Astrocyte (in vitro differentiated cells and primary cell): ENCODE measurements around the gene OR2W3. TPM values are rescaled to one million over a fixed set of nuclear protein-coding genes. Genes with fewer than 3 reads are reported as not detected.

Experiments
- DNase-seq: peaks from one replicate; pipeline ENCODE4 v3.0.0-alpha.2; 2010; ENCODE audit warnings: low read depth
- FAIRE-seq: peaks from 2 replicates; lab custom pipeline; 2011; peaks lifted over from hg19 to GRCh38; lab: Jason Lieb, UNC
- H2AFZ ChIP-seq: 2 replicates; pipeline ENCODE4 v1.6.0; 2012; ENCODE audit warnings: low read depth, low read length, inconsistent platforms
- H3K27ac ChIP-seq: 2 replicates; pipeline ENCODE4 v1.5.1; 2011; ENCODE audit warnings: low read depth, low read length, inconsistent platforms
- H3K27me3 ChIP-seq: 2 replicates; pipeline ENCODE4 v1.6.0; 2011; ENCODE audit warnings: low read length, inconsistent platforms; ENCODE audit not compliant: insufficient read depth
- H3K36me3 ChIP-seq: 2 replicates; pipeline ENCODE4 v1.5.1; 2011; ENCODE audit warnings: low read length, inconsistent platforms; ENCODE audit not compliant: insufficient read depth
- H3K4me1 ChIP-seq: 2 replicates; pipeline ENCODE4 v1.5.1; 2011; ENCODE audit warnings: low read length, inconsistent platforms; ENCODE audit not compliant: insufficient read depth
- H3K4me2 ChIP-seq: 2 replicates; pipeline ENCODE4 v1.6.0; 2012; ENCODE audit warnings: low read length, inconsistent platforms
- H3K4me3 ChIP-seq: 2 replicates; pipeline ENCODE4 v1.5.1; 2011; ENCODE audit warnings: low read depth, mild to moderate bottlenecking, low read length, inconsistent platforms; ENCODE audit not compliant: insufficient read depth
- H3K79me2 ChIP-seq: 2 replicates; pipeline ENCODE4 v1.6.0; 2012; ENCODE audit warnings: mild to moderate bottlenecking, low read length, inconsistent platforms; ENCODE audit not compliant: insufficient read depth
- H3K9ac ChIP-seq: 2 replicates; pipeline ENCODE4 v1.6.0; 2012; ENCODE audit warnings: mild to moderate bottlenecking, low read length, inconsistent platforms
- H3K9me3 ChIP-seq: 2 replicates; pipeline ENCODE4 v1.5.1; 2012; ENCODE audit warnings: low read depth, mild to moderate bottlenecking, low read length, inconsistent platforms; ENCODE audit not compliant: insufficient read depth
- H4K20me1 ChIP-seq: 2 replicates; pipeline ENCODE4 v1.6.0; 2012; ENCODE audit warnings: low read length, inconsistent platforms; ENCODE audit not compliant: insufficient read depth
- H3K27ac Mint-ChIP-seq: one replicate; pipeline ENCODE4 v1.8.0; 2021; ENCODE audit warnings: mild to moderate bottlenecking, mixed read lengths; ENCODE audit not compliant: unreplicated experiment
- H3K27me3 Mint-ChIP-seq: one replicate; pipeline ENCODE4 v1.8.0; 2021; ENCODE audit warnings: low read depth, mixed read lengths; ENCODE audit not compliant: unreplicated experiment
- H3K36me3 Mint-ChIP-seq: one replicate; pipeline ENCODE4 v1.8.0; 2021; ENCODE audit warnings: low read depth, mixed read lengths; ENCODE audit not compliant: unreplicated experiment
- H3K4me1 Mint-ChIP-seq: one replicate; pipeline ENCODE4 v1.8.0; 2021; ENCODE audit warnings: low read depth, mixed read lengths; ENCODE audit not compliant: unreplicated experiment
- H3K4me3 Mint-ChIP-seq: one replicate; pipeline ENCODE4 v1.8.0; 2021; ENCODE audit warnings: mild to moderate bottlenecking, moderate library complexity, mixed read lengths; ENCODE audit not compliant: unreplicated experiment
- H3K9me3 Mint-ChIP-seq: one replicate; pipeline ENCODE4 v1.8.0; 2021; ENCODE audit warnings: mild to moderate bottlenecking, mixed read lengths; ENCODE audit not compliant: unreplicated experiment
- CTCF ChIP-seq: IDR thresholded peaks from 2 replicates; pipeline ENCODE4 v1.5.1; 2011; ENCODE audit warnings: low read depth, mild to moderate bottlenecking, inconsistent platforms, low read length, moderate library complexity; ENCODE audit not compliant: insufficient read depth
- EZH2 ChIP-seq: IDR thresholded peaks from 2 replicates; pipeline ENCODE4 v1.6.1; 2012; ENCODE audit warnings: mild to moderate bottlenecking, low read length, inconsistent platforms; ENCODE audit not compliant: insufficient read depth
- total RNA-seq: library from RNA; stranded (reverse); gene quantifications from 2 replicates; pipeline ENCODE4 v1.2.1, GENCODE V29; 2021

The OR2W3 gene
- total RNA-seq, 1 donor from 2014 or later: 5.9 TPM

- no peak for FAIRE-seq
- peaks cover 6% of the 10 kb centered on the region for H3K9me3 Mint-ChIP-seq
- peaks cover 4% of the 10 kb centered on the region for H3K36me3 Mint-ChIP-seq
- H3K4me1 Mint-ChIP-seq: no peaks in the 10 kb centered on the region
- no peaks in the 10 kb centered on the region for H3K79me2 ChIP-seq
- no peak overlapping the region for H2AFZ ChIP-seq
- peaks cover 6% of the 10 kb centered on the region for H3K9me3 ChIP-seq
- H3K4me3 Mint-ChIP-seq: no peak overlapping the region
- H3K4me3 ChIP-seq: no peak overlapping the region
- no peaks in the 10 kb centered on the region for H3K27me3 ChIP-seq
- H3K27ac Mint-ChIP-seq: no peak overlapping the region
- no peak overlapping the region for H3K4me2 ChIP-seq
- TF ChIP-seq CTCF (no peak), EZH2 (no peak)
- no peaks in the 10 kb centered on the region for H3K36me3 ChIP-seq
- no peak overlapping the region for H3K9ac ChIP-seq
- no peak for DNase-seq
- no peaks in the 10 kb centered on the region for H3K4me1 ChIP-seq
- H3K27me3 Mint-ChIP-seq: no peaks in the 10 kb centered on the region
- no peak overlapping the region for H3K27ac ChIP-seq
- H4K20me1 ChIP-seq: no peaks in the 10 kb centered on the region
These were observed 589 bp downstream of the OR2W3 start for GRCh38 chr1:247895976-247896375.

- H3K27ac ChIP-seq: no peak overlapping the region
- H3K4me3 Mint-ChIP-seq: no peak overlapping the region
These were observed 8.7 kb downstream of the OR2W3 start for GRCh38 chr1:247904122-247904521.

More at GRCh38 chr1:247904122-247904521, 8.7 kb downstream of the OR2W3 start:
- Mint-ChIP-seq H3K9me3 (peaks cover 5% of the 10 kb centered on the region), H3K27ac (no peak overlapping the region), H3K27me3 (no peaks in the 10 kb centered on the region), H3K4me1 (no peaks in the 10 kb centered on the region), H3K36me3 (no peaks in the 10 kb centered on the region)
- DNase-seq (no peak), FAIRE-seq (no peak)
- H3K9ac ChIP-seq: no peak overlapping the region
- H2AFZ ChIP-seq: no peak overlapping the region
- H3K9me3 ChIP-seq: no peaks in the 10 kb centered on the region
- H3K27me3 ChIP-seq: no peaks in the 10 kb centered on the region
- no peaks in the 10 kb centered on the region for H3K4me1 ChIP-seq
- H4K20me1 ChIP-seq: no peaks in the 10 kb centered on the region
- no peaks in the 10 kb centered on the region for H3K79me2 ChIP-seq
- no peak overlapping the region for H3K4me2 ChIP-seq
- H3K36me3 ChIP-seq: no peaks in the 10 kb centered on the region
- H3K4me3 ChIP-seq: no peak overlapping the region
- TF ChIP-seq CTCF (no peak), EZH2 (no peak)
